Stimulated activated naive B cell treated with anti-CD40 and anti-IgM and Interleukin-4, amounts not matched to agents 10 μg/mL and 1 μg/mL and 100 μg/mL, for 72 hours (primary cell): ENCODE results near the gene RAB3IP.
"Not testable (repeated sequence)": the region's sequence is repeated elsewhere in the genome, so short reads cannot be mapped to it uniquely, and the experiment has no call there.

ENCODE experiments used
- ATAC-seq, 2 donors: fragments of 150-1000 bp; cut with Tn5 transposase; replicated peaks; 2 replicates each; pipeline ENCODE4 v1.10.0; 2021; ENCODE audit warnings: moderate library complexity in 1 of 2
- DNase-seq: peaks from one replicate; pipeline ENCODE4 v3.0.0; 2021
- H3K27ac Mint-ChIP-seq: one replicate; pipeline ENCODE4 v1.8.0; 2022; ENCODE audit warnings: mild to moderate bottlenecking, mixed read lengths
- H3K27me3 Mint-ChIP-seq, 2 donors: one replicate each; pipeline ENCODE4 v1.8.0; 2022; ENCODE audit warnings: mixed read lengths in 2 of 2
- H3K36me3 Mint-ChIP-seq, 2 donors: one replicate each; pipeline ENCODE4 v1.8.0; 2022; ENCODE audit warnings: mixed read lengths in 2 of 2, mild to moderate bottlenecking in 1 of 2
- H3K4me1 Mint-ChIP-seq, 2 donors: one replicate each; pipeline ENCODE4 v1.8.0; 2022; ENCODE audit warnings: mixed read lengths in 2 of 2, mild to moderate bottlenecking in 1 of 2
- H3K4me3 Mint-ChIP-seq, 2 donors: one replicate each; pipeline ENCODE4 v1.8.0; 2022; ENCODE audit warnings: mild to moderate bottlenecking in 2 of 2, mixed read lengths in 2 of 2, moderate library complexity in 1 of 2
- H3K9me3 Mint-ChIP-seq, 2 donors: one replicate each; pipeline ENCODE4 v1.8.0; 2022; ENCODE audit warnings: mixed read lengths in 2 of 2, mild to moderate bottlenecking in 1 of 2

The RAB3IP gene

DNA sequence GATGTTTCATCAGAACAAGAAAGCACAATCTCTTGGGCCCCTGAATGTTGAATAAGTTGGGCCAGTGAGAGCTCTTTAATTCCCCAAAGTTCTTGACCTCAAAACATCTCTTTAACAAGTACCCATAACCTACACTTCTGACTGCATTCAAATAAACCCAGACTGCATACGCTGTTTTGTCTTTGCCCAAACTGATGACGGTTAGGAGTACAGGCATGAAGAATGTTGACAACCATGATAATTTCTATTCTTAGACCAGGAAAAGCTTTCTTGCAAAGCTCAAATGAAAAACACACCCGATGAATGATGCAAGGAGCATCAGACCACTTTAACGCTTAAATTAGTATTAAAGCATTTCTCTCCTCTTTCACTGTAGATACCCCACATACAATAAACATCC, 11.7 kb upstream of the RAB3IP start:
- H3K4me1 Mint-ChIP-seq = no peaks in the 10 kb centered on the region
- H3K36me3 Mint-ChIP-seq = no peaks in the 10 kb centered on the region
- H3K27ac Mint-ChIP-seq = no peak overlapping the region
- ATAC-seq = no peak
- DNase-seq = no peak
- peaks cover 10 to 12% of the 10 kb centered on the region in 2 donors for H3K27me3 Mint-ChIP-seq
- no peaks in the 10 kb centered on the region for H3K9me3 Mint-ChIP-seq
- no peak overlapping the region for H3K4me3 Mint-ChIP-seq

DNA sequence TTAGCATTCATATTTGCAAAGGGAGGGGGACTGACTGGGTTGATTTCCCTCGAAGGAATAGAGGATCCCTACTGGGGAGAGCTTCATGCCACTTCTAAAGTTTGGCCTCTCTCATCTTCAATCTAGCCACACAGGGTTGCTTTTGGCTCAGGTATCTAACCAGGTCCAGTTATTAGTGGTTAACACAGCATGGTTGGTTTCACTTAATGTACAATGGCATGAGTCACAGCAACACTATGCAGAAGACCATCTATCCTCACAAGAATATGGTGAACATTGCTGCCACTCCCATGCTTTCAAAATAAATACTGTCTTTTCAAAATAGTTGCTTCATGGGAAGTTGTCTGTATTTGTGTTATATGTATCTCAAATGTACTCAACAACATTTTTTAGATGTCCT, 6.6 kb upstream of the RAB3IP start:
- DNase-seq = no peak
- Mint-ChIP-seq H3K36me3 (no peaks in the 10 kb centered on the region), H3K4me3 (no peak overlapping the region), H3K9me3 (no peaks in the 10 kb centered on the region), H3K27me3 (peaks cover 20 to 22% of the 10 kb centered on the region in 2 donors), H3K4me1 (no peaks in the 10 kb centered on the region), H3K27ac (no peak overlapping the region)
- no peak for ATAC-seq

DNA sequence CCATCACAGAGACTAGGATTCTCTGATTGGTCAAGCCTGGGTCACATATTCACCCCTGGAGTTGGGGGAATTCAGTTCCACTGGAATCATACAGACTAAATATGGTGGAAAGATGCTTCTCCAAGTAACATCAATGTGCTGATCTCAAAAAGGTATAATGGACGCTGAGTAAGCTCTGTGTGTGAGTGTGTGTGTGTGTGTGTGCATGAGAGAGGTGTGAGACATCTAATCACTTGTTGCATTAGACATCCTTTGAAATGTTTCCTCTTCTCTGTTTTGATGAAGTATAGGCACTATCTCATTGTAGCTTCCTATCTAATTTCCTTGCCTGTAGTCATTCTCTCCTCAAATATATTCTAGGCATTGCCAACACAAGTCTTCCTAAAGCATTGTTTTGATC, 5.0 kb upstream of the RAB3IP start:
- DNase-seq = no peak
- Mint-ChIP-seq H3K4me1 (peaks cover 4% of the 10 kb centered on the region in 2 donors), H3K36me3 (no peaks in the 10 kb centered on the region), H3K27me3 (peaks cover 19 to 20% of the 10 kb centered on the region in 2 donors), H3K9me3 (no peaks in the 10 kb centered on the region), H3K27ac (no peak overlapping the region), H3K4me3 (no peak overlapping the region)
- no peak for ATAC-seq

DNA sequence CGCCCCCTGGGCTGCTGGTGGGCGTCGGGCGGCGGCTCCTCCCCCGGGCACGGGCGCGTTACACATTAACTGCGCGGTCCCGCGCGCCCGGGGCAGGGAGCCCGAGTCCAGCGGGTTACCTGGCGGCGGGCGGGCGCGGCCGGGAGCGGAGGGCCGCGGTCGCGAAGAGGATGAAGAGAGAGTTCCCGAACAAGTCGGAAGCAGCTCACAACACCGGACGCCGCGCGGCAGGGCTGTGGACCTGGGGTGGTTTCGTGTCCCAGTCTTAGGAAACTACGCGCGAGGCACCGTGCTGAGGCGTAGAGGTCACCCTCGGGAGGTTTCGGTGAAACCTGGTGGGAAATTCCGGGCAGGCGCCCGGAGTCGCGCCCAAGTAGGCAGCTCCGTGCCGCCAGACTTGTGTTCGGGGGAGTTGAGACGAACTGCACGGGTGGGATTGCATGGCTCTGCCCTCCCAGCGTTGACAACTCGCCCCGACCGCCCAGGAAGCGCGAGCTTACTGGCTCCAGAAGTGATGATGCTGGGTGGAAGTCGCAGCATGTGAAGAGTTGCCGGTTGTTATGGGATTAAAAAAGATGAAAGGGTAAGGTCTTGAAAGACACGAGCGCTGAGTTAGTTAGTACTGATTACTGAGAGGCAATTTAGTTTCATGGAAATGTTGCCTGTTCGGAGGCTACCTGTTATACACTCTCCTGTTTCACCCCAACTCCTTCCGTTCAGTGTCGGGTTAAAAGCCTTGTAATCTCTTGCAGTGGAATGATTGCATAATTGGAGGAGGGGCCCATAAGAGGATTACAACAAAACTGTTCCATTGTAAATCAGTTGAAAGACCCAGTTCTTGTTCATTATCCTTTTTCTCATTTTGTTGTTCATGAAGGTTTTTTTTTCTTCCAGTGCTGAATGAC, 879 bp downstream of the RAB3IP start:
- DNase-seq = peak; percentile 67
- peak overlapping the region; percentile 88 for H3K27ac Mint-ChIP-seq

DNA sequence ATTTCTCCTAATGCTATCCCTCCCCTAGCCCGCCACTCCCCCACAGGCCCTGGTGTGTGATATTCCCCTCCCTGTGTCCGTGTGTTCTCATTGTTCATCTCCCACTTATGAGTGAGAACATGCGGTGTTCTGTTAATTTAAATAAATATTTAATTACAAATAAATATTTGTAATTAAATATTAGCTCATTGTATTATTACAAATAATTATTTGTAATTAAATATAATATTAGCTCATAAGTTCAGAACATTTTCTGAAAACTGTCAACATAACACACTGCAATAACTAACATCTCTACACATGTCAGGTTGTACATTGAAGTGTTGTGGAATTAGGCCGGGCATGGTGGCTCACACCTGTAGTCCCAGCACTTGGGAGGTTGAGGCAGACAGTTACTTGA, 5.4 kb downstream of the RAB3IP start:
- peaks cover 15 to 26% of the 10 kb centered on the region in 2 donors for H3K4me1 Mint-ChIP-seq

More for the DNA sequence above, 879 bp downstream of the RAB3IP start:
- Mint-ChIP-seq H3K4me3 (peak overlapping the region; percentile 83 to 90), H3K9me3 (no peaks in the 10 kb centered on the region), H3K4me1 (peaks cover 15 to 30% of the 10 kb centered on the region in 2 donors), H3K36me3 (peaks cover 0 to 3% of the 10 kb centered on the region in 2 donors), H3K27me3 (peaks cover 0 to 7% of the 10 kb centered on the region in 2 donors)
- ATAC-seq = peak; percentile 51 to 66

DNA sequence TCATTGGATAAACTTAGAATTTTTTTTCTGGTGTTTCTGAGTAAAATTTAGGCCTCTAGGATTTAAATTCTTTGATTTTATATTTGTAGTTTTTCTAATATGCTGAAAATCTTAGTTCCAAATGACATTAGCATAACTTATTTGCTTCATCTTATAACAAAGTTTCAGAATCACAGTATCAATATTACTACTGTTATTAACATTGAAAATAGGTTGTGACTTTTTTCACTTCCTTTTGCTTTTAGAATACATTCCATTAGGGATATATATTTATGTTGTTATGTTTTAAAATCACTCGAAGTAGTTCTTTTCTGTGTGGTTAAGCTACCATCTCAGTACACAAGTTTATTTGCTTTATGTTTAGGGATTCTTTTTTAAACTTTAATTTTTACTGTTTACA, 12.8 kb downstream of the RAB3IP start:
- peaks cover 0 to 1% of the 10 kb centered on the region in 2 donors for H3K9me3 Mint-ChIP-seq
- no peaks in the 10 kb centered on the region for H3K27me3 Mint-ChIP-seq
- H3K27ac Mint-ChIP-seq = no peak overlapping the region
- H3K36me3 Mint-ChIP-seq = peaks cover 10 to 17% of the 10 kb centered on the region in 2 donors
- no peak overlapping the region for H3K4me3 Mint-ChIP-seq
- DNase-seq (no peak), ATAC-seq (no peak)
- H3K4me1 Mint-ChIP-seq = peaks cover 5 to 6% of the 10 kb centered on the region in 2 donors

More for the DNA sequence above, 5.4 kb downstream of the RAB3IP start:
- no peak for DNase-seq
- Mint-ChIP-seq H3K36me3 (peaks cover 0 to 3% of the 10 kb centered on the region in 2 donors), H3K27me3 (no peaks in the 10 kb centered on the region), H3K27ac (no peak overlapping the region), H3K4me3 (no peak overlapping the region), H3K9me3 (no peaks in the 10 kb centered on the region)
- ATAC-seq = no peak

DNA sequence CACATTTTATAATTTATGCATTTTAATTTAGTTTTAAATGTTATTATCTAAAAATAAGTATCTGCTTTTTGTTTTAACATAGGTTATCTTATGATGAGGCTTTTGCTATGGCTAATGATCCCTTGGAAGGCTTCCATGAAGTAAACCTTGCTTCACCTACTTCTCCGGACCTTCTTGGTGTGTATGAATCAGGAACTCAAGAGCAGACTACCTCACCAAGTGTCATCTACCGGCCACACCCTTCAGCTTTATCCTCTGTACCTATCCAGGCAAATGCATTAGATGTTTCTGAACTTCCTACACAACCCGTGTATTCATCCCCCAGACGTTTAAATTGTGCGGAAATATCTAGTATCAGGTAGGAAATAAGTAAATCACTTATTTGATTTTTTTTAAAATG, 16.6 kb downstream of the RAB3IP start:
- no peaks in the 10 kb centered on the region for H3K27me3 Mint-ChIP-seq
- H3K27ac Mint-ChIP-seq = no peak overlapping the region
- H3K9me3 Mint-ChIP-seq = peaks cover 7 to 9% of the 10 kb centered on the region in 2 donors
- no peak overlapping the region for H3K4me3 Mint-ChIP-seq
- no peak for DNase-seq
- ATAC-seq = no peak
- H3K36me3 Mint-ChIP-seq = peaks cover 25 to 40% of the 10 kb centered on the region in 2 donors
- peaks cover 0 to 2% of the 10 kb centered on the region in 2 donors for H3K4me1 Mint-ChIP-seq

DNA sequence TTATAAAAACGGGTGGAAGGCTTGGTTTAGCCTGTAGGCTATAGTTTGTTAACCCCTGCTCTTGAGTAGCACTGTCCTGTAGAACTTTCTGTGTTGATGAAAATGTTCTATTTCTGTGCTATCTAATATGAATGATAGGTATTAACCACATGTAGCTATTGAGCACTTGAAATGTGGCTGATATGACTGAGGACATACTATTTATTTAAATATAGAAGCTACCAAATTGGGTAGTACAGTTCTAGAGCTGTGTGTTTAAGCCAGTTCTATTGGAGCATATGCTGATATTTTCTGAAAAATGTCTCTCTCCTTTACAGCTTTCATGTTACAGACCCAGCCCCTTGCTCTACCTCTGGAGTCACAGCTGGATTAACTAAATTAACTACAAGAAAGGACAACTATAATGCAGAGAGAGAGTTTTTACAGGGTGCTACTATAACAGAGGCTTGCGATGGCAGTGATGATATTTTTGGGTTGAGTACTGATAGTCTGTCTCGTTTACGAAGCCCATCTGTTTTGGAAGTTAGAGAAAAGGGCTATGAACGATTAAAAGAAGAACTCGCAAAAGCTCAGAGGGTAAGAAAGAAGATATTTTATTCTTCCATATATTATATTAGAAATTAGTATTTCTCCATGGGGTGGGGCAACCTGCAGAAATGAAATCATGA, 17.6 kb downstream of the RAB3IP start:
- peaks cover 33 to 49% of the 10 kb centered on the region in 2 donors for H3K36me3 Mint-ChIP-seq
- no peak overlapping the region for H3K4me3 Mint-ChIP-seq
- H3K9me3 Mint-ChIP-seq = peaks cover 8 to 15% of the 10 kb centered on the region in 2 donors
- H3K27ac Mint-ChIP-seq = no peak overlapping the region
- ATAC-seq (no peak), DNase-seq (no peak)
- no peaks in the 10 kb centered on the region for H3K27me3 Mint-ChIP-seq
- peaks cover 0 to 2% of the 10 kb centered on the region in 2 donors for H3K4me1 Mint-ChIP-seq

DNA sequence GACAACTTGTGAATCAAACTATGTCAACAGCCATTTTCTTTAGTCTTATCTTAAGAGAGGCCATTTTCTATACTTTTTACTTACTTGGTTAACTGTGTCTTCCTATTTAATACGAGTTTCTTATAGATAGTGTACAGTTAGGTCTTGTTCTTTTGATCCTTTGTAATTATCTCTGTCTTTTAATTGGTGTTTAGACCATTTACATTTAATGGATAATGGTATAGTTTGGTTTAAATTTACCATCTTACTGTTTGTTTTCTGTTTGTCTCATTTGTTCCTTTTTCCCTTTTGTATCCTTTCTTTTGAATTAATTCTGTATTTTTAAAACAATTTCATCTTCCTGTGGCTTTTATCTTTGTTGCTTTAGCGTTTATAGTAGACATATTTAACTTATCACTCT, 19.4 kb downstream of the RAB3IP start:
- peaks cover 8 to 16% of the 10 kb centered on the region in 2 donors for H3K9me3 Mint-ChIP-seq
- no peak overlapping the region for H3K4me3 Mint-ChIP-seq
- no peak for DNase-seq
- H3K4me1 Mint-ChIP-seq = no peaks in the 10 kb centered on the region
- no peak overlapping the region for H3K27ac Mint-ChIP-seq
- ATAC-seq = no peak
- H3K27me3 Mint-ChIP-seq = no peaks in the 10 kb centered on the region
- peaks cover 40 to 60% of the 10 kb centered on the region in 2 donors for H3K36me3 Mint-ChIP-seq

DNA sequence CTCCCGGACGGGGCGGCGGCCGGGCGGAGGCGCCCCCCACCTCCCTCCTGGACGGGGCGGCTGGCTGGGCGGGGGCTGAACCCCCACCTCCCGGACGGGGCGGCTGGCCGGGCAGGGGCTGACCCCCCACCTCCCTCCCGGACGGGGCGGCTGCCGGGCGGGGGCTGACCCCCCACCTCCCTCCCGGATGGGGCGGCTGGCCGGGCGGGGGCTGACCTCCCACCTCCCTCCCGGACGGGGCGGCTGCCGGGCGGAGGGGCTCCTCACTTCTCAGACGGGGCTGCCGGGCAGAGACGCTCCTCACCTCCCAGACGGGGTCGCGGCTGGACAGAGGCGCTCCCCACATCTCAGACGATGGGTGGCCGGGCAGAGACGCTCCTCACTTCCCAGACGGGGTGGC, 20.9 kb downstream of the RAB3IP start:
- Mint-ChIP-seq H3K36me3 (peaks cover 51 to 73% of the 10 kb centered on the region in 2 donors), H3K9me3 (peaks cover 10 to 22% of the 10 kb centered on the region in 2 donors)
- DNase-seq, H3K27ac Mint-ChIP-seq, H3K27me3 Mint-ChIP-seq, ATAC-seq, H3K4me1 Mint-ChIP-seq, H3K4me3 Mint-ChIP-seq: not testable (repeated sequence)

DNA sequence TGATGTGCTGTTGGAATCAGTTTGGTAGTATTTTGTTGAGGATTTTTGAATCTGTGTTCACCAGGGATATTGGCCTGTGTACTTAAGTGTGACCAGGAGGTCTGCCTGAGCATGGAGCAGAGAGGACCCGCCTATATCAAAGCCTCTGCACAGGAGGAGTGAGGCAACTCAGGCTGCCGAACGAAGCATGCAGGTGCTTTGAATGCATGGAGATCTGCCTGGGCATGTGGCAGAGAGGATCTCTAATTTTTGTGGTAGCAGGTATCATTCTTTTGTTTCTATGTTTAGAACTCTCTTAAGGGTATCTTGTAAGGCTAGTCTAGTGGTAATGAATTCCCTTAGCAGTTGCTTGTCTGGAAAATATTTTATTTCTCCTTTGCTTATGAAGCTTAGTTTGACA, 26.9 kb downstream of the RAB3IP start:
- no peak overlapping the region for H3K4me3 Mint-ChIP-seq
- no peaks in the 10 kb centered on the region for H3K27me3 Mint-ChIP-seq
- DNase-seq (no peak), ATAC-seq (no peak)
- no peak overlapping the region for H3K27ac Mint-ChIP-seq
- peaks cover 79 to 90% of the 10 kb centered on the region in 2 donors for H3K36me3 Mint-ChIP-seq
- peaks cover 0 to 2% of the 10 kb centered on the region in 2 donors for H3K4me1 Mint-ChIP-seq
- peaks cover 31 to 39% of the 10 kb centered on the region in 2 donors for H3K9me3 Mint-ChIP-seq

DNA sequence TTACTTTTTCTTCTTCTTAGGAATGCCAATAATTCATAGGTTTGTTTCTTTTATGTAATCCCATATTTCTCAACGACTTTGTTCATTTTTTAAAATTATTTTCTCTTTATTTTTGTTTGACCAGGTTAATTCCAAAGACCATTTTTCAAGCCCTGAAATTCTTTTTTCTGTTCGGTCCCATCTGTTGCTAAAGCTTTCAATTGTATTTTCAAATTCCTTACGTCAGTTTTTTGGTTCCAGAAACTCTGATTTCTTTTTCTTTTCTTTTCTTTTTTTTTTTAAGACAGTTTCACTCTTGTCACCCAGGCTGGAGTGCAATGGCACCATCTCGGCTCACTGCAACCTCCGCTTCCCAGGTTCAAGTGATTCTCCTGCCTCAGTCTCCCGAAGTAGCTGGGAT, 27.6 kb downstream of the RAB3IP start:
- Mint-ChIP-seq H3K36me3 (peaks cover 75 to 87% of the 10 kb centered on the region in 2 donors), H3K4me1 (peaks cover 0 to 2% of the 10 kb centered on the region in 2 donors), H3K27ac (no peak overlapping the region), H3K9me3 (peaks cover 32 to 37% of the 10 kb centered on the region in 2 donors), H3K27me3 (no peaks in the 10 kb centered on the region), H3K4me3 (no peak overlapping the region)
- DNase-seq (no peak), ATAC-seq (no peak)

DNA sequence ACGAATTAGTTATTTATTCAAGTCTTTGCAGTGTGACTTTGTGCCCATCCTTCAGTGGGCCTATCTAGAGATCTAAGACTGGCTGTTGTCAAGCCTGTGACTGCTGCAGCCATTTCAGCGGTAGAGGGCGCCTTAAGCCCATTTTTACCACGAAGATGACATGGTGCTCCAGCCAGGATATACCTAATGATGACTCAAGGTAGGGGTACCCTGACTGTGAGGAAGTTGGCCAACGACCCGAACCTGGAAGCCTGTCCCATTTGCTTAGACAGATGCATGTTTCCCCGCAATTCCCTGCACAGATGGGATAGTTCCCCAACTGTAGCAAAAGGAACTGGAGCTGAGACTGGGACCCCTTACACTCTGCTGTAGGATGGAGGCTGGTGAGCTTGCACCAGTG, 41.3 kb downstream of the RAB3IP start:
- peaks cover 0 to 4% of the 10 kb centered on the region in 2 donors for H3K4me1 Mint-ChIP-seq
- DNase-seq (no peak), ATAC-seq (no peak)
- peaks cover 29 to 49% of the 10 kb centered on the region in 2 donors for H3K36me3 Mint-ChIP-seq
- no peak overlapping the region for H3K27ac Mint-ChIP-seq
- H3K4me3 Mint-ChIP-seq = no peak overlapping the region
- peaks cover 7 to 21% of the 10 kb centered on the region in 2 donors for H3K9me3 Mint-ChIP-seq
- no peaks in the 10 kb centered on the region for H3K27me3 Mint-ChIP-seq

DNA sequence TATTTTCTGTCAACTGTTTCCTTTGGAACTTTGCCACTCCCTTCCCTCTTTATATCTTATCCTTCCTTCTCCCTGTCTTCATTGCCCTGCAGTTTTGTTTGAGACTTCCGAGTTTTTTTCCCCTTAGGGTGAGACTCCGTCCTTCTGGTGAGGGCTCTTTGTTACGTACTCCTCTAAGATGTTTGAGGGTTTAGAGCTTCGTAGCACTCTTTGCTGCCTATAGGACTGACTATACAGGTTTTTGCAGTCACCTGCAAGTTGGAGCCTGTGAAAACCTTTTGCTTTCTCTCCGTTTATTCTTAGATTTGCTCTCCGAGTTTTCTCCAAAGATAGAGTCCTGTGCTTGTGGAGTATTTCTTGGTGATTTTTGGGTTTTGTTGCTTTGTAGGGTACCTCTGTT, 44.7 kb downstream of the RAB3IP start:
- DNase-seq = no peak
- no peaks in the 10 kb centered on the region for H3K27me3 Mint-ChIP-seq

More for the DNA sequence above, 44.7 kb downstream of the RAB3IP start:
- peaks cover 43 to 64% of the 10 kb centered on the region in 2 donors for H3K36me3 Mint-ChIP-seq
- H3K9me3 Mint-ChIP-seq = peaks cover 7 to 21% of the 10 kb centered on the region in 2 donors
- no peak overlapping the region for H3K27ac Mint-ChIP-seq
- peaks cover 0 to 4% of the 10 kb centered on the region in 2 donors for H3K4me1 Mint-ChIP-seq
- H3K4me3 Mint-ChIP-seq = no peak overlapping the region
- no peak for ATAC-seq
